NCI-H748 (cell line): ENCODE data around the gene PROM2.

Source experiments
- DNase-seq: peaks from one replicate; lab custom pipeline; 2025; ENCODE audit not compliant: unreplicated experiment; lab: John Stamatoyannopoulos, UW

Gene PROM2

DNA sequence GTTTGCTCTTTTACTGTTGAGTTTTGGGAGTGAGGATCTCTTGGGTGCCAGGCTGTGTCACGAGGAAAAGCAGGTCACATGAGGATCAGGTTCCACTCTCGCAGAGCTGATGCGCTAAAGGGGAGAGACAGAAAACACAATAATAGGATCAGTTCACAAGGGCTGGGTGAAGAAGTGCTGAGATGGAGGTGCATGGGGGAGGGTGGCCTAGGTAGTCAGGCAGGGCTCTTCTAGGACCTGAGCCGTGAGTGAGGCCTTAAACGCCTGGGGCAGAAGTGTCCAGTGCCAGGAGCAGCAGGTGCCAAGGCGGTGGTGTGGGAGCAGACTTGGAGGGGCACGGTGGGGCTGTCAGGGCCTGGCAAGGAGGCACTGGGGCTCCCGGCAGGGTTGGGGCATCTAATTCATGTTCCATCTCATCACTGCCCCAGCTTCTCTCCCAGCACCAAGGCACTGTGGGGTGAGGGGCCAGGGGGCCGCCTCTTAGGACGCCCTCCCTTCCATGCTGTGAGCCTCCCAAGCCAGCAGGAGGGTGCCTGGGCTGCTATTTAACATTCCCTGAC is 32.2 kb downstream of the PROM2 start:
- no peak for DNase-seq

DNA sequence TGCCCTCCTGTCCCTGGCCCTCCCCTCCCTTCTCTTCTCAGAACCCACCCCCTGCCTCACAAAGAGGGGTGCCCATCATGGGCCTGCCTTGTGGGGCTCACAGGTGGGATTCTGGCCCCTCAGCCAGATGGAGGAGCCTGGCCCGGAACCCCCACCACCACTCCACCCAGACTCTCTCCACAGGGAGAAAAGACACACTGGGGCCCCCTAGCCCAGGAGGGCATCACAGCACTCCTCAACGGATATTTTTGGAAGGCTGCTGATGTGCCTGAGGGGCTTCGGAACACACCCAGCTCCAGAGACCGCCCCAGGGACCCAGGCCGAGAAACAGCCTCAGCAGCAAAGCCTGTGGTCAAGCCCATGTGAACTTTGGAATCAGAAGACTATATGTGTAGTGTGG is 32.8 kb downstream of the PROM2 start:
- no peak for DNase-seq

DNA sequence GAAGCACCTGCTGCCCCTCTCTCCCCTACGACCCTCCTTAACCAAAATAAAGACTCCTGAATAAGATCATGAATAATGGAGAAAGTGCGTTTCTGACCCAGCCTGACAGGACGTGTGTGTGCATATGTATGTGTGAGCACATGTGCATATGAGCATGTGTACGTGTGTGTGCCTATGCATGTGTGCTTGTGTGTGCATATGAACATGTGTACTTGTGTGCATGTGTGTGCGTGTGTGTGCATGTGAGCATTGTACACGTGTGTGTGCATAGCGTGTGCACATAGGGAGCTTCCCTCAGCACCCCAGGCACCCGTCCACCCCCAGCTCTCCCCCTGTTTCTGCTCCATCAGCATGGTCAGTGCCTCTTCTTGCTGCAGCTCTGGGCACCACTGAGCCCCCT is 33.6 kb downstream of the PROM2 start:
- DNase-seq: no peak

DNA sequence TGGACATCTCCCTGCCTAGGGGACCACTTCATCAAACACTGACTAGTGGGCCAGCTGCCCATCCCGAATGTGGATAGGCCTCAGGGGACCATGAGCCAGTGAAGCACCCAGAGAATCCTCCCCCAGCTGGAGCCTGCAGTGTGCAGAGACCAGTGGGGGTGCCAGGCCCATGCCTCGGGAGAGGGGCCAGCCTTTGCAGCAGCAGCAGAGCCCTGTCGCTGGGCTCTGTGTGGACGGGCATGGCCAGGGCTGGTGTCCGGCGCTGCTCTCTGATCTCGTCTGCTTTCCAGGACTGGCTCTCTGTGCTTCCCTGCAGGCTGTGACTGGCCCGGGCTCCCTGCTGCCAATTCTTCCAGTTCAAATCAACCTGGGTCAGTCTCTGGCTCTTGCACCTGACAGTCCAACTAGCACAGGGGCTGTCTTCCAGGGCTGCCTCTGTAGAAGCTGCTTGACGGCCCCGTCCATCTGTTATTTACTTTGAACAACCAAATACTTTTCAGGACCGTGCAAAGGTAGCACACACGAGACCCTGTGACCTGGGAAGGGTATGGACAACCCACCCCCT is 34.3 kb downstream of the PROM2 start:
- DNase-seq: no peak

DNA sequence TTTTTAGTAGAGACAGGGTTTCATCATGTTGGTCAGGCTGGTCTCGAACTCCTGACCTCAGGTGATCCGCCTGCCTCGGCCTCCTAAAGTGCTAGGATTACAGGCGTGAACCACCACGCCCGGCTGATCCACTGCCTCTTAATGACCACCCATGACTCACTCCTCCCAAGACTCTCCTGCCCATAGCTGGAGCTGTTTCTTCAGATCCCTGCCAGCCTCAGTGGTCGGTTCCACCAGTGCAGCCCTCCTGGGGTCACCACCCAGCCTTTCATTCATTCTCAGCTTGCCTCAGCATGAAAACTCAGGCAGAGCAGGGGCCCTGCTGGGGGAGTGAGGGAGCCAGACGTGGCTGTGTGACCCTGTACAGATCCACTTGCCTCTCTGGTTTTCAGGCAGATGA is 35.4 kb downstream of the PROM2 start:
- no peak for DNase-seq

DNA sequence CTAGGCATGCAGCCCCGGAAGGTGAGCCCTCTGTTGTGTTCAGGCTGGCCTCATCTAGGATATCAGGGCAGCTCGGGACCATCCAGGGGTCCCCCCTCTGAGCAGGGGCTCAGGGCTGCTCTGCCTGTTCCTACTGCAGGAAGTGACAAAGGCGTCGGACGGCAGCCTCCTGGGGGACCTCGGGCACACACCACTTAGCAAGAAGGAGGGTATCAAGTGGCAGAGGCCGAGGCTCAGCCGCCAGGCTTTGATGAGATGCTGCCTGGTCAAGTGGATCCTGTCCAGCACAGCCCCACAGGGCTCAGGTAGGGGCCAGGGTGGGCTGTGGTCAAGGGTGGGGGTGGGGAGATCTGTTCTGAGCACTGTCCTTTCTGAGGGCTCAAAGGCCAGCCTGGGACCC is 36.0 kb downstream of the PROM2 start:
- DNase-seq: no peak

DNA sequence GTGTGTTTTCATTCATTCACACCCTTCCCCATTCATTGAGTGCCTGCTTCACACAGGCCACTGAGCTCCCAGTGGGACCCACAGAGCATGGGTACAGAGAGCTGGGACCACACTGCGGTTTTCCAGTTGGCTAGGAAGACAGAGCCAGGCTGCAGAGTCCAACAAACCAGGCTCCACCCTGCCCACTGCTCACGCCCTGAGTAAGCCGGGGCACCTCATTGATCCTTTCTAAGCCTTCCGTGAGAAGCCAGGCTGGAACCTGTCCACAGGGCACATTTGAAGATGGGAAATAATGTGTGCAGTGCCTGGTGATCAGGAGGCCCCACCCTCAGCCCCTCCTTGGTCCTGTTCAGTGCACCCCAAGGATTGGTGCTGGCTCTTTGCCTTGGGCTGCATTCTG is 36.4 kb downstream of the PROM2 start:
- DNase-seq: no peak

DNA sequence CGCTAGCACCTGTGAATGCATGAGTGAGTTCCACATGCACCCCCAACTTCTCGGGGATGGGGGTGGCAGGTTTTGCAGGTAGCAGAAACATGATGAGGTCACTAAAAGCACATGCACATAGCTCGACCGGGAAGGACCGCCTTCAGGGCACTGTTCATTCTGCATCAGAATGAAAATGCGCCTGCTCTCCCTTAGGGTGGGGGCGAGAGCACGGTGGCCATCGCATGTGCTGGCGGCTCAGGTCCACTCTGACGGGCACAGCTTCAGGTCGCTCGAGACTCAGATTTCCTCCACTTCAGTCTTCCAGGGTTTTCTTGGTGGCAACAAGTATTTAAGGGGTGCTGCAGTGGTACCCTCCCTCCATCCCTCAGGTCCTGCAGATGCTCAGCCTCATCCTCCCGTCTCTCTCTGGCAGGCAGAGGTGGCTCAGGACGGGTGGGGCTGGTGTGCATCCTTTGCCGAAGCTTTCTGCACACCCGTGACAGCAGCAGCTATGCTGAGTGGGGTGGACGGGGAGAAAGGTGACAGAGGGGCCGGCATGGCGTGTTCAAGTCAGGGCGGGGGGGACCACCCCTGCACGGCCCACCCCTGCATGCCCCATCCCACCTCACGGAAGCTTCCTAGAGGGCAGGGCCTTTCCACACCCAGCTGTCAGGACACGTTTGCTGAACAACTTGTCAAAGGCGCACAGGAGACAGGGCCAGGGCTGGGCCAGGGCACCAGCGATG is 37.7 kb downstream of the PROM2 start:
- DNase-seq: no peak

DNA sequence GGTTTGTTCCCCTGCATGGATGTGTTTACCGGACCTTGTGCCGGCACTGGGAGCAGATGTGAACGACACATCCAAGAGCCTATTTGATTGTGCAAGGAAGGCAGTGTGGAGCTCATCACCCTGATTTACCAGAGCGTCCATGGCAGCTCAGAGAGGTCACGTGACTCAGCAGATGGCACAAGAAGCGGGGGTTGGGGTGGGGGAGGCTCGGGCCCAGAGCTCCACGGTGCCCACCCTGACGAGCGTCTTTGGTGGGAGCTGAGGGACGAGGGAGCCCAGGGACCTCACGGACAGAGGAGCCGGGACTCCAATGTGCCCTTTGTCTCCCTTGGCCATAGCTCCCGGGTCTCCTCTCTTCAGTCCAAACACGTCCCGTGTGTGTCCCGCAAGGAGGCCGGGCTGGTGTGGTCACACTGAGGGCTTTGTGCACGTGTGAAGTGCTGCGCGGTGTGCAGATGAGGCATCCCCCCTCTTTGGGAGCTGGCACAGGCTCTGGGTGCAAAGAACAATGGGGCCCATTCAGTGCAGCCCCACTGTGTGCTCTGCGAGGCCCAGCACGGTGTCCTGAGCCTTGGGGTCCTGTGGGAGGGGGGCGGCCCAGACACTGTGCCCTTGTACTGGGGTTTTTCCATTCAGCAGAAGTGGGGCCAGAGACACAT is 38.4 kb downstream of the PROM2 start:
- no peak for DNase-seq

DNA sequence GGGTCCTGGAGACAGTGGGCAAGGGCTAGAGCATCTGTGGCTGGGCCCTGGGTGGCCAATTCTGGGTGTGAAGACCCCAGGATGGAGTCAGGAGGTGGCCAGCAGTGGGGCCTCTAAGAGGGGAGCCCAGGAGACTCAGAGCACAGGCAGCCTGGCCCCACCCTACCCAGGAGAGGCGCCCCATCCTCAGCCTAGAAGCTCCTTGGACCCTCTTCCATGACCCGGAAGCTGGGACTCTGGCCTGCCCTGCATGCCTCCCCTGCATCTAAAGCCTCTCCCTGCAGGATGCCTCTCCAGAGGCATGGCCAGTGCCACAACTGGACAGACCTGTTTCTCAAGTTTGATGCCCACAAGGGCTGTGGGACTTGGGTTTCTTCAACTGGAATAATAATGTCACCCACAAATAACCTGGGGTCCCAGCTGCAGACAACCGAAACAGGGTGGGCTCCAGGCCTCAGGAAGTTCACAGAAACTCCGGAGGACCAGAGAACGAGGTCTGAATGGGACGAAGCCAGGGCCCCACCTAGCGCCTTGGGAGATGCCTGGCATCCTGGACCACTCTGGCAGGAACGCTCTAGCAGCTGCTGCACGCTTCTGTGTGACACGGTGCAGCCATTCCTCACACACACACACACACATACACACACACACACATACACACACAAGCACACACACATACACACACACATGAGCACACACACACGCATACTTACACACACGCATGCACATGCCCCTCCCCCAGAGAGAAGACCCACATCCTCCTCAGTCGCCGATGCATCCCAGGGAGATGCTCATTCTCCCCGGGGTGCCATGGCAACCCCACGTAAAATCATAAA is 39.3 kb downstream of the PROM2 start:
- DNase-seq: peak; percentile 46

DNA sequence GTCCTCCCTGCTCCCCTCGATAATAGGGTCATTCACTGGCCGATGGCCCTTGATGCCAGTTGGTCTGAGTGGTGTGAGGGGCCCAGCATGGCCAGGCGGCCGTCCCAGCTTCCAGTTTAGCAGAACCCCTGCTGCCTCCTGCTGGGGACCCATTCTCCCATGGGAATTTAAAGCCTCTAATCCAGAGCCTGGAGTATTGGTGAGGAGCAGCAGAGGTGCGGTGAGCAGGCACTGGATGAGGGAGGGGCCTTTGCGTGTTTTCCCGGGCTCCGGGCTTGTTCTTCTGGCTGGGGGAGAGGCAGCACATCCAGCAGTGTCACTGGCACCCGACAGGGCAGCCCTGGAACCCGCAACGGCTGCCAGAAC is 40.3 kb downstream of the PROM2 start:
- no peak for DNase-seq

DNA sequence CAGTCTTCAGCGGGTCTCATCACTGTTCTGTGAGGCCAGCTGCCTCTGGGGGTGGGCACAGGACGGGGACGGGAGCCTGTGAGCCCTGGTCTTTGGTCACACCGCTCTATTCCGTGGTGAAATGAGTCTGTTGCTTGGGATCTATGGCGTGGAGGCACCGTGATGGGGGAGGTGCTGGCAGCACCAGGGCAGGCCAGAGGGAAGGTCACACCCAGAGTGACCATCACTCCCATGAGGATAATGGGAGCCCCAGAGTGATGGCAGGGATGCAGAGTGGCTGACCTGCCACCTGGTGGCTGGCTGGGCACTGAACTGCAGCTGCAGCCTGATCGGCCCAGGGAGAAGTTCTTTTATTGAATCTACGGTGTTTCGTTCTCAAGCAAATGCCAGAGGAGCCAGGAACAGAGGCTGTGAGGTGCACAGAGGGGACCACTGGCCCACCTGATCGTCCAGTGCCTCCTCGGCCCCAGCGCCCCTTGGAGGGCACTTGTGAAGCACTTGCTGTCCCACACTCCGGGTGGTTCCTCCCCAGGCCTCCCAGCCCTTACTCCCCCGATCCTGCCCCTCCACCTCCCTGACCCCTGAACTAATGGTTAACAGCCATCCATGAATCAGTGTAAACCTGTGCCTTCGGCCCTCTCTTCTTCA is 40.8 kb downstream of the PROM2 start:
- DNase-seq: peak; percentile 31

DNA sequence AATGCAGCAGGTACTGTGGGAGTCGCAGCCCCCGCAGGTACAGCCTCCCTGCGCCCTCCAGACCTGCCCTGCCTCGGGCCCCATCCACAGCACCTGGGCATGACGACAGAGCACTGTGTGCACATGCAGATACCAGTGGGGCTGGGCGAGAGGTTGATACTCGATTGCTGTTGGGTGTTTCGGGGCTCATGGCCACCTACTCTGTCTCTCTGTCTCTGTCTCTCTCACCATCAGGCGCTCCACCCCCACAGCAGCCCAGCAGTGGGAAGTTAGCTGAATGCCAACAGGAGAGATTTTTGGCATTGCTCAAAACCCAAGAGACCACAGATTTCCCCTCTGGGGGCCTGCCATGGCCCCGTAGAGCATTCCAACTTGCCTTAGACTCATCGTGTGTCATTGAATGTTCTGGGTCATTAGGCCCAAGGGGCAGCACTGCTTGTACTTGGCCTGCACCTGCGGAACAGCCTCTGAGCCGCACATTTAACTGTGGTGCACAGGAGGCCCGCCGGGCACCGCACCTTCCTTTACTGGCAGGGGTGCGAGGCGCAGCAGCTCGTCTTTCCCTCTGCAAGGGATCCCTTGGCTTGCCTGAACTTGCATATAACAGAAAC is 41.7 kb downstream of the PROM2 start:
- DNase-seq: no peak

DNA sequence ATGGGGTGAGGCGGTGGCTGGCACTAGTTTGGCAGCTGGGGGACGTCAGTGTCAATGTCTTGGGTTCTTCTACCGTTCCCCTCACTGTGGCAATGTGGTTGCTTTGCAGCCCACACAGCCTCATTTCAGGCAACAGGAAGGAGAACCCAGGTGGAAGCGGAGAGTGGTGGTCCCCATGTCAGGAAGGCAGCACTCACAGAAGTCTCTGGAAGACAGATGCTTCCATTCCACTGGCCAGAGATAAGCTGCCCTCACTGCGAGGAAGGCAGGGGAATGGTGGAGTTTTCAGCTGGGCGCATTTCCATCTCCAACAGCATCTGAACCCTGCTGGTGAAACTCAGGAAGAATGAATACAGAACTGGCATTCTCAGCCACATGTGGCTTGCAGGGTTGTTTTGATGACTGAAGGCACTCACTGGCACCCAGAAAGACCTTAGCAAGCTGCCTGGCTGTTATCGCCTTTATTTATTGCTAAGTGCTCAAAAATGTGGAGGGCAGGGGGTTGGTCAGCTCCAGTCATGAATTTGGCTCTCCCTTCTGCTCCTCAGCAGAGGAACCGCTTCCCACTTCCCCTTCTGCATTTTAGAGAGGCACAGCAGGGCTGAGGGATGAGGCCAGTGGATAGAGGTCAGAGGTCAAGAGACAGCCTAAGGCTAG is 42.3 kb downstream of the PROM2 start:
- no peak for DNase-seq

DNA sequence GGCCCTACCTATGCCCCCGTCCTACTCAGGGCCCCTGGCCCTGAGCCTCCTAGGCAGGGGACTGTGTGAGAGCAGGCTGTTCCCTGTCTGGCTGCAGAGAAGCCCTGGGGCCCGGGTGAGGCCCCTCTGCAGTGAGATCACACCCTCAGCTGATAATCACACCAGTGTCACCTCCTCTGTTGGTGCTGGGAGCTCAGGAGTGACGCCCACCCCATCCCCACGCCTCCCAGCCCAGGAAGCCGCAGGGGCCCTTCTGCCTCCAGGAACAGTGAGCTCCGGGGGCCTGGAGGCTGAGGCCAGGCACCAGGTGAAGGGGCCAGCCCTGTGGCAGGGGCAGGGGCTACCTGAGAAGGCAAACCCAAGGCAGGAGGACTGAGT is 42.9 kb downstream of the PROM2 start:
- DNase-seq: no peak

DNA sequence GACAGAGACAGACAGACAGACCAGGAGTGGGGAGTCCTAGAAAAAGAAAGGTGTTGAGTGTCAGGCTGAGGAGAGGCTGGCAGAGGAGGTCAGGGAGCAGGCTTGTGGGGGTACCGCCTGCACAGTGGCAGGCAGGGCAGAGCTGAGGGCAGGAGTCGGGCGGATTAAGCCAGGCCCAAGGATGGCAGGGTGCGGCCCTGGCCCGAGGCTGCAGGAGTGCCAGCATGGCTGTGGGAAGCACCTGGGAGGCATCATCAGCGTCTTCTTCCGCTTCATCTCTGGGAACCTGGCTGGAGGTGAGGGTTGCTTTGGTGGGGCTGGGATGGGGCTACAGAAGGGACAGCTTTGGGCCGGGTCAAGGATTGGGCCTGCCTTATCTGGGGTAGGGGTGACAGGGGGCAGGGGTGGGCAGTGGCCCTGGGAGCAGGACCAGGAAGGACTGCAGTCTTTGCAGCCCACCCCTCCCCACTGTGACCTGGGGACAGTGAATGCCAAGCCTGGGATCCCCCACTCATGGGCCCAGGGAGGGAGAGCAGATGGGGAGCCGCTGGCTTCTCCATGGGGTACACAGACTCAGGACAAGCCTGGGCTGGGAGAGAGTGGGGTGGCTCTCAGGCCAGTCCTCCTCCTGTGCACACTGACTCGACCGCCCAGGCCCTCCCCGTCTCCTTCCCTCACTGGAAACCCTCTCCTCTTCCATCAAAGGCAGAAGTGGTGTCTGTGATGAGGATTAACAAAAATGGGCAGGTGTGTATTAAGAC is 43.6 kb downstream of the PROM2 start:
- DNase-seq: no peak

DNA sequence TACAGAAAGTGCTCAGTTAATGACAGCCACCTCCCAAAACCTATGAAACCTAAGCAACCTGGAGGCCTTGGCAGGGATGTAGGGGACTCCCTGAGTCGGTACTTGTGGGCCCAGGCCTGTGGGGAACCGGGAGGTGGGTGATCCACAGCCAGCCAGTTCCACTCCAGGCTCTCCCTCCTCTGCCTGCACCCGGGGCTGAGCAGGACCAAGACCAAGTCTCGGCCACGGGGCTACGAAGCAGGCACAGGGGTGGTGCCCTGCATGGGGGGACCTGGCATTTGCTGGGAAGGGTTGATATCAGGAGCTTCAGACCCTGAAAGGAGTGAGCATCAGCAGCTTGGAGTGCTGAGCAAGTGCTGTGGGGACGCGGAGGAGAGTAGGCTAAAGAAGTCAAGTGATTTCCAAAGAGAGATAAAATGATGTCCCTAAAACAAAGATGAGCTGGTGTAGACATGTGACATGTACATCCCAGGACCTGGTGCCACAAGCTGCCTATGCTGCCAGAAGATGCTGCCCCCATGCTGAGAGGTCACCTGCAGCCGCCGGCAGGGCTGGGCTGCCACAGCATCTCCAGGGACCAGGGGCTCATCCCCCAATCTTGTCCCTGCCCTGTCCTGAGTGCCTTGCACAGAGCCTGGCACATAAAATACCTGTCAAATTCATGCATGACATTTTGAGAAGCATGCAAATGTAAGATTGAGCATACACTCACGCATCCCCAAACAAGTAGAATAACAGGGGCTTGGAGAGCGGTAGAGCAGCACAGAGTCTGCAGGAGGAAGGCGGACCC is 44.4 kb downstream of the PROM2 start:
- no peak for DNase-seq

DNA sequence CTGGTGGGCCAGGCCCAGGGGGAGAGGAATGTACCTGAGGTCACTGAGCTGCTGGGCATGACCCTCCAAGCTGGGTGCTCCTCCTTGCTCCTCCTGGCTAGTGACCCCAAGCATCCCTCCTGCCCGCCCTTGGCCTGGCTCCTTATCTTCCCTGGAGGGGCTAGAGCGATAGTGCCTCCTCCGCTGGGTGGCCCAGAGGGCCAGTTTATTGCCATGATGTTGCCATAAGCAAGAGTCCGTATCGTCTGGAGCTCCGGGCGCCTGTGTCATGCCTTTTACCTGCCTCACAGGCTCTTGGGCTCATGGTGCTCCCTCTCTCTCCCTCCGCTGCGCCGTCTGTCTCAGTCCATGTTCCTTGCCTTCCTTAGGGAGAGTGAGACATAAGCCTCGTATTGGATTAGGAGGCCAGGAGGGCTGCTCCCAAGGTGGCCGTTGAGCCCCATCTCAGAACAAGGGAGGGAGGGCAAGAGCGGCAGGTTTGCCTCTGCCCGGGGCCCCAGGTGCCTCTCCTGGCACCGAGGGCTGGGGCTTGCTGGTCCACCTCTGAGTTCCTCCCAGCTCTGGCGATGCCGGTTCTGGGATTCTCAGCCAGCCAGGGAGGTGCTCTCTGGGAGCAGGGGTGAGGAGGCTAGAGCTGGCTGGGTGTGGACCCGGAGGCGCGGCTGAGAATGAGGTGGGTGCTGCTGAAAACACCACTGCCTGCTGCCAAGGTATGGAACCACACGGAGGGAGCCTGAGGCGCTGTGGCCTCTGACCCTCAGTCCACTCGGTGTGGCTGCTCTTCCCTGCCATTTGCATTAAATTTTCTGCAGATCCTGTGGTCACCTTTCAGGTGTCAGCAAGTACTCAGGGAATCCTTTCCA is 45.5 kb downstream of the PROM2 start:
- DNase-seq: no peak
